ENCODE measurements around the gene FFAR1. TPM values are rescaled to one million over a fixed set of nuclear protein-coding genes. Genes with fewer than 3 reads are reported as not detected.

Gene FFAR1
- polyA plus RNA-seq, 1 of the 3 experiments (the other 2 are of a cell fraction), result not detected

GRCh38 chr19:35362261-35363000, 14.7 kb downstream of the FFAR1 start:
- Histone ChIP-seq H3K9me2 (no peaks in the 10 kb centered on the region), H3K27me3 (ENCODE audit: insufficient read depth) (peaks cover 61% of the 10 kb centered on the region), H3K9me3 (no peaks in the 10 kb centered on the region), H3K27ac (ENCODE audit: low read depth in 2 of 2, low read length in 1 of 2) (no peak overlapping the region), H3F3A (replicated peaks; ENCODE audit: insufficient read depth) (no peaks in the 10 kb centered on the region), H4K20me1 (ENCODE audit: insufficient read depth) (no peaks in the 10 kb centered on the region), H3K9ac (no peak overlapping the region), H3K4me3 (ENCODE audit: low read depth in 2 of 2, low read length in 1 of 2) (no peak overlapping the region), H3K4me1 (ENCODE audit: control insufficient read depth in 1 of 2, insufficient read depth in 2 of 2, low read depth in 1 of 2, low read length in 1 of 2) (peaks cover 0 to 10% of the 10 kb centered on the region in 2 experiments; a peak in 1 of 4 replicates), H2AFZ (ENCODE audit: low read depth) (no peak overlapping the region), H3K36me3 (replicated peaks in 1 of 2; ENCODE audit: control insufficient read depth in 1 of 2, insufficient read depth in 2 of 2, low read length in 1 of 2) (no peaks in the 10 kb centered on the region), H3K4me2 (no peak overlapping the region), H3K79me2 (ENCODE audit: insufficient read depth) (no peaks in the 10 kb centered on the region)
- no peak for TF ChIP-seq SIN3A (IDR thresholded peaks at IDR 0.05; ENCODE audit: borderline replicate concordance, low read depth, low read length)
- TF ChIP-seq TCF12 (IDR thresholded peaks at IDR 0.05), result no peak
- no peak for DNase-seq
- ChIA-PET CTCF (interaction anchor here (2.2 kb wide), 1 partner anchor 10 kb away, joined by 8 read pairs; no protein-coding TSS in a partner anchor), POLR2A (no interaction called here)
- 14% methylated on average over 12 of the region's 14 CpGs for WGBS (ENCODE audit: low lambda C conversion rate)

GRCh38 chr19:35363001-35363590, 15.4 kb downstream of the FFAR1 start:
- Histone ChIP-seq H3K27ac (ENCODE audit: low read depth in 2 of 2, low read length in 1 of 2) (no peak overlapping the region), H3K4me2 (no peak overlapping the region), H3K9me3 (no peaks in the 10 kb centered on the region), H3K9me2 (no peaks in the 10 kb centered on the region), H3F3A (replicated peaks; ENCODE audit: insufficient read depth) (no peaks in the 10 kb centered on the region), H2AFZ (ENCODE audit: low read depth) (no peak overlapping the region), H3K36me3 (replicated peaks in 1 of 2; ENCODE audit: control insufficient read depth in 1 of 2, insufficient read depth in 2 of 2, low read length in 1 of 2) (no peaks in the 10 kb centered on the region), H3K4me1 (ENCODE audit: control insufficient read depth in 1 of 2, insufficient read depth in 2 of 2, low read depth in 1 of 2, low read length in 1 of 2) (peaks cover 0 to 3% of the 10 kb centered on the region in 2 experiments; a peak in 1 of 4 replicates), H3K9ac (no peak overlapping the region), H3K4me3 (ENCODE audit: low read depth in 2 of 2, low read length in 1 of 2) (no peak overlapping the region), H3K79me2 (ENCODE audit: insufficient read depth) (no peaks in the 10 kb centered on the region), H4K20me1 (ENCODE audit: insufficient read depth) (no peaks in the 10 kb centered on the region), H3K27me3 (ENCODE audit: insufficient read depth) (peaks cover 55% of the 10 kb centered on the region)
- 13% methylated on average over 9 of the region's 11 CpGs for WGBS (ENCODE audit: low lambda C conversion rate)
- ChIA-PET POLR2A (no interaction called here), CTCF (interaction anchor here (2.2 kb wide), 1 partner anchor 10 kb away, joined by 8 read pairs; no protein-coding TSS in a partner anchor)
- no peak for DNase-seq
- TF ChIP-seq MEF2A (IDR thresholded peaks at IDR 0.05; ENCODE audit: borderline replicate concordance, low read depth), result no peak
- no peak for TF ChIP-seq TAF1 (IDR thresholded peaks at IDR 0.05; ENCODE audit: borderline replicate concordance, low read depth, low read length)
- TF ChIP-seq IRF3 (IDR thresholded peaks at IDR 0.05; ENCODE audit: low read depth, low read length), result no peak
- TF ChIP-seq, protein P1, sequence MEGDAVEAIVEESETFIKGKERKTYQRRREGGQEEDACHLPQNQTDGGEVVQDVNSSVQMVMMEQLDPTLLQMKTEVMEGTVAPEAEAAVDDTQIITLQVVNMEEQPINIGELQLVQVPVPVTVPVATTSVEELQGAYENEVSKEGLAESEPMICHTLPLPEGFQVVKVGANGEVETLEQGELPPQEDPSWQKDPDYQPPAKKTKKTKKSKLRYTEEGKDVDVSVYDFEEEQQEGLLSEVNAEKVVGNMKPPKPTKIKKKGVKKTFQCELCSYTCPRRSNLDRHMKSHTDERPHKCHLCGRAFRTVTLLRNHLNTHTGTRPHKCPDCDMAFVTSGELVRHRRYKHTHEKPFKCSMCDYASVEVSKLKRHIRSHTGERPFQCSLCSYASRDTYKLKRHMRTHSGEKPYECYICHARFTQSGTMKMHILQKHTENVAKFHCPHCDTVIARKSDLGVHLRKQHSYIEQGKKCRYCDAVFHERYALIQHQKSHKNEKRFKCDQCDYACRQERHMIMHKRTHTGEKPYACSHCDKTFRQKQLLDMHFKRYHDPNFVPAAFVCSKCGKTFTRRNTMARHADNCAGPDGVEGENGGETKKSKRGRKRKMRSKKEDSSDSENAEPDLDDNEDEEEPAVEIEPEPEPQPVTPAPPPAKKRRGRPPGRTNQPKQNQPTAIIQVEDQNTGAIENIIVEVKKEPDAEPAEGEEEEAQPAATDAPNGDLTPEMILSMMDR (IDR thresholded peaks at IDR 0.05), result no peak
- no peak for TF ChIP-seq JUND (IDR thresholded peaks at IDR 0.05)
- TF ChIP-seq YY1 (IDR thresholded peaks at IDR 0.05; ENCODE audit: low read depth), result no peak
- TF ChIP-seq, protein P2, sequence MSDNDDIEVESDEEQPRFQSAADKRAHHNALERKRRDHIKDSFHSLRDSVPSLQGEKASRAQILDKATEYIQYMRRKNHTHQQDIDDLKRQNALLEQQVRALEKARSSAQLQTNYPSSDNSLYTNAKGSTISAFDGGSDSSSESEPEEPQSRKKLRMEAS (IDR thresholded peaks at IDR 0.05; ENCODE audit: low read depth), result no peak
- TF ChIP-seq NFIC (IDR thresholded peaks at IDR 0.05; ENCODE audit: borderline replicate concordance), result no peak
- no peak for TF ChIP-seq MXI1 (IDR thresholded peaks at IDR 0.05; ENCODE audit: low read depth, low read length)
- no peak for TF ChIP-seq FOSL2 (IDR thresholded peaks at IDR 0.05; ENCODE audit: borderline replicate concordance, low read depth)
- no peak for TF ChIP-seq GABPA (IDR thresholded peaks at IDR 0.05; ENCODE audit: low read depth)
- TF ChIP-seq, protein P3, sequence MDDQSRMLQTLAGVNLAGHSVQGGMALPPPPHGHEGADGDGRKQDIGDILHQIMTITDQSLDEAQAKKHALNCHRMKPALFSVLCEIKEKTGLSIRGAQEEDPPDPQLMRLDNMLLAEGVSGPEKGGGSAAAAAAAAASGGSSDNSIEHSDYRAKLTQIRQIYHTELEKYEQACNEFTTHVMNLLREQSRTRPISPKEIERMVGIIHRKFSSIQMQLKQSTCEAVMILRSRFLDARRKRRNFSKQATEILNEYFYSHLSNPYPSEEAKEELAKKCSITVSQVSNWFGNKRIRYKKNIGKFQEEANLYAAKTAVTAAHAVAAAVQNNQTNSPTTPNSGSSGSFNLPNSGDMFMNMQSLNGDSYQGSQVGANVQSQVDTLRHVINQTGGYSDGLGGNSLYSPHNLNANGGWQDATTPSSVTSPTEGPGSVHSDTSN (IDR thresholded peaks at IDR 0.05), result no peak
- TF ChIP-seq, protein P4, sequence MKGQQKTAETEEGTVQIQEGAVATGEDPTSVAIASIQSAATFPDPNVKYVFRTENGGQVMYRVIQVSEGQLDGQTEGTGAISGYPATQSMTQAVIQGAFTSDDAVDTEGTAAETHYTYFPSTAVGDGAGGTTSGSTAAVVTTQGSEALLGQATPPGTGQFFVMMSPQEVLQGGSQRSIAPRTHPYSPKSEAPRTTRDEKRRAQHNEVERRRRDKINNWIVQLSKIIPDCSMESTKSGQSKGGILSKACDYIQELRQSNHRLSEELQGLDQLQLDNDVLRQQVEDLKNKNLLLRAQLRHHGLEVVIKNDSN (IDR thresholded peaks at IDR 0.05; ENCODE audit: borderline replicate concordance, low read depth), result no peak
- TF ChIP-seq ELF1 (IDR thresholded peaks at IDR 0.05), result no peak
- TF ChIP-seq, protein P5, sequence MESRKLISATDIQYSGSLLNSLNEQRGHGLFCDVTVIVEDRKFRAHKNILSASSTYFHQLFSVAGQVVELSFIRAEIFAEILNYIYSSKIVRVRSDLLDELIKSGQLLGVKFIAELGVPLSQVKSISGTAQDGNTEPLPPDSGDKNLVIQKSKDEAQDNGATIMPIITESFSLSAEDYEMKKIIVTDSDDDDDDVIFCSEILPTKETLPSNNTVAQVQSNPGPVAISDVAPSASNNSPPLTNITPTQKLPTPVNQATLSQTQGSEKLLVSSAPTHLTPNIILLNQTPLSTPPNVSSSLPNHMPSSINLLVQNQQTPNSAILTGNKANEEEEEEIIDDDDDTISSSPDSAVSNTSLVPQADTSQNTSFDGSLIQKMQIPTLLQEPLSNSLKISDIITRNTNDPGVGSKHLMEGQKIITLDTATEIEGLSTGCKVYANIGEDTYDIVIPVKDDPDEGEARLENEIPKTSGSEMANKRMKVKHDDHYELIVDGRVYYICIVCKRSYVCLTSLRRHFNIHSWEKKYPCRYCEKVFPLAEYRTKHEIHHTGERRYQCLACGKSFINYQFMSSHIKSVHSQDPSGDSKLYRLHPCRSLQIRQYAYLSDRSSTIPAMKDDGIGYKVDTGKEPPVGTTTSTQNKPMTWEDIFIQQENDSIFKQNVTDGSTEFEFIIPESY (IDR thresholded peaks at IDR 0.05; ENCODE audit: borderline replicate concordance, low read depth), result no peak
- no peak for TF ChIP-seq EP300 (IDR thresholded peaks at IDR 0.05; ENCODE audit: borderline replicate concordance in 1 of 2, low read depth in 1 of 2, low read length in 1 of 2)

Measured in SK-N-SH (cell line).